NCI-H146 (cell line): ENCODE measurements around the gene ASCC1.

Source experiments
- DNase-seq: peaks from one replicate; lab custom pipeline; 2025; lab: John Stamatoyannopoulos, UW

Gene ASCC1

DNA sequence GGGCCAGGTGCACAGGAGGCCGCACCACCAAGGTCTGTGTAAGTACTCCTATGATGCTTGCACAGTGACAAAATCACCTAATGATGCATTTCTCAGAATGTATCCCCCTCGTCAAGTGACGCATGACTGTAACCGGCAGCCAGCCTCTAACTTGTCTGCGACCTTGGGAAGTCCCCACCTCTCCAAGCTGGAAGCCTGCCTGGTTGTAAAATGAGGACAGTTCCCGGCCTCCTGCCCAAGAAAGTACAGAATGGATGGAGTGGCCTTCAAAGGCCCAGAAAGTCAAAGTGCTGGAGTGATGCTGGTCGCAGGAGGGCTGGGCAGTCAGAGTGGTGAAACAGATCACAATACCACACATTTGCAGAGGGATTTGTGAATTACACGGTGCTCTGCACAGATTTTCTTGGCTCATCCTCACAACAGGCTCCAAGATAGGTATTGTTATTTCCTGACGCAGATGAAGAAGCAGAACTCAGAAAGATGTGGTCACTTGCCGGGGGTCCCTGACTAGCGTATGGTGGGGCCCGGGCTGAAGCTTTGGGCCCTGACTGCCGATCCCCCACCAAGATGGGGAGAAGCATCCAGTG, 150.5 kb downstream of the ASCC1 start:
- DNase-seq, result no peak

DNA sequence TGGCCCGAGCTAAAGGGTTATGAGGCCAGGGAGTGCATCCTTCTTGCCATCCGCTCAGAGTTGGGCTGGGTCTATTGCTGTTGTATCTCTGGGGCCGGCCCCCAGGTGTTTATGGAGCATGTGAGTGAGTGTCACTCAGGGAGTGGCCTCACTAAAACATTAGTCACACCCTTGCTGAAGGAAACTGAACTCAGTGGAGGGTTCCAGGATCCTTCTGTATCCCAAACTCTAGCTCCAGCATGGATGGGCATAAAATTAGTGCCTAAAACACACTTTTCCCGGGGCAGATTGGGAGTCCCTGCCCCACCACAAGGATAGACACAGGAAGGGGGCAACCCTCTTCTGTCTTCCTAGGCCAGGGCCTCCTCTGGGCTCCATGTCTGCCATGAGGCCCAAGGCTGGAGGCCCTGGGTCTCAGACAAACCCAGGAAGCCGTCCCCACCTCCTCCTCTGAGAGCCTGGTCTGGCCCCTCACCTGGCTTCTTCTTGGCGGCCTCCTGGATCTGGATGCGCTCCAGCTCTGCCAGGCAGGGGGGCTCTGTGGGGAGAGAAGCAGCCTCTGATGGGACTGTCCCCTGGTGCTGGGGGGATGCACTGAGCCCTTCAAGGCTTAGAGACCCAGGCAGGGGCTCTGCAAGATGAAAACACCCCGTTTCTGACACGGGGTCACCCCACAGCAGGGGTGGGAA, 152.2 kb downstream of the ASCC1 start:
- no peak for DNase-seq

DNA sequence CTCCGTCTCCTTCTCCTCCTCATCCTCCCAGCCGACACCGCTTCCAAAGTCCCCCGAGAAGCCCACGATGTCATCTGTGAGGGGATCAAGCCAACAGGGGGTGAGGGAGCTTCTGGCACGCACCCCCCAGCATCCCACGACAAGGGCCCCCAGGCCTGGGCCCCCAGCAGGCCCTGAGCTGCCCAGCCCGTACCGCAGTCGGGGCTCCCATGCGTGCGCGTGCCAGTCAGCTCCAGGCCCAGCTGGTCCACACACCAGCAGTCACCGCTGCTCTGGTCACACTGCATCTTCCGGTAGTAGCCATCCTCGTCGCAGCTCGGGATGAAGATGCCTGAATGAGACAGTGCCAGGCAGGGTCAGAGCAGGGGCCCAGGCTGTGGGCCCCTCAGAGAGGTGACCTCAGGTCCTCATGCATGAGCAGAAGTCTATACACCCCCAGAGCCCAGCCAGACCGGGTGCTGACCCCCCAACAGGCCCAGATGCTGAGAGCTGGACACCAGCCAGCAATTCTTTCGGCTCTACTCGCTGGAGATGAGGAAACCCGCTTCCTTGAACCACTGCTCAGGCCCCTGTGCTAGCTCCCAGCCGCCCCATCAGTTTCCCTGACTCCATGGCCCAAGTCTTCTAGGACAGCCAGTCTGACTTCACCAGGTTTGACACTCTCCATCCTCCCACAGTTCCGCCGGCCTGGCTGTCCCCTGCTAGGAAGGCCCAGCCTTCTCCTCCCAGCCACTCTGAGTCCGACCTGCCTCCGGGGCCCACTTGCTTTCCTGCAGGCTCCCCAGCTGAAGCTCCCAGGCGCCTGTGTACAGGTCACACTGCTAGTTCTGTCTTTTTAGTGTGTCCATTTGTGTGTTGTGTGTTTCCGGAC, 153.0 kb downstream of the ASCC1 start:
- no peak for DNase-seq

DNA sequence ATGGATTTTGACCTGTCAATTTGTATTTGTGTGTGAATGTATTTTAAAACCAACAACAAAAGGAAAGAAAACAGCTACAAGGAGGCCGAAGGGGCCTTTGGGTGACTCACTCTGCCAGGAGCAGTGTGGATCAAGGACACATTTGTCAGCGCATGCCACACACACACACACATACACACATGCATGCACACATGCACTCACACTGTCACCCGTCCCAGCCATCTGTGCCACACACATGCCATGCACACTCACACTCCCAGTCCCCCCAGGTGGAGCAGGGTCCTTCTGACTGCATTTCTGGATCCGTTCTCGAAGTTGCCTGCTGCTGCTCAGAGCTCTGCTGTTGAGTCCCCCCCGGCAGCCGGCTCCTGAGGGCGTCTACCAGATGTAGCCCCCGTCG, 153.7 kb downstream of the ASCC1 start:
- no peak for DNase-seq

DNA sequence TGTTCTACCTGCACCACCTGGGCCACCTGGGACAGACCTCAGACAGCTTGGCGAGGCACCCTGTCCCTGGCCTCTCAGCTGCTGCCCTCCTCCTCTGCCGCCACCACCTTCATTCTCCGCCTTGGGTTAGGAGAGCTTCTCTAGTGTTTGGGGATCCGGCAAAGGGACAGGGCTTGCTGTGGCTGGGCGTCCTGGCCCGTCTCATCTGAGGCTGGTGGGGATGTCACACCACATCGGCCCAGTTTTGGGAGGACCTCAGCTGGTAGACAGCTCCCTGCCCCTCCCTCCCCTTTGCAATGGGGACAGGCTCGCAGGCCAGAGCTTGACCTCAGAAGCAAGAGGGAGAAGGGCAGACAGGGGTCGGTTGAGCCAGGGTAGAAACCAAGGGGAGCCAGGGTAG, 154.1 kb downstream of the ASCC1 start:
- DNase-seq, result no peak

DNA sequence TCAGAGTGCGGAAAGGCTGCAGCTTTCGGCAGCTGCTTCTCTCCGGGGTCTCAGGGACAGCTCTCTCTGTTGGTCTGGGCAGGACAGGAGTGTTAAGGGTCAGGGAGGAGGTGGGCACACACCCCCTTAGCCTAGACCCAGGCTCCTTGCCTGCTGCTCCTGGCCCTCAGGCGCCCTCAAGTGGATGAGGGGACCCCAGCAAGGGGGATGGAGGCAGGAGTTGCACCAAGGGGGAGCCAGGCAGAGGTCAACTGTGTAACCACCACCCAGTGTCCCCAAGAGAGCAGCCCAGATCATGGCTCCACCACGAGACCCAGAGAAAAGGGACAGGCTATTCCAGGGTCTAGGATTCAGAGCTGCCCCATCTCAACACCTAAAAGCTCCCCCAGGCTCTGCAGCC, 154.6 kb downstream of the ASCC1 start:
- no peak for DNase-seq

DNA sequence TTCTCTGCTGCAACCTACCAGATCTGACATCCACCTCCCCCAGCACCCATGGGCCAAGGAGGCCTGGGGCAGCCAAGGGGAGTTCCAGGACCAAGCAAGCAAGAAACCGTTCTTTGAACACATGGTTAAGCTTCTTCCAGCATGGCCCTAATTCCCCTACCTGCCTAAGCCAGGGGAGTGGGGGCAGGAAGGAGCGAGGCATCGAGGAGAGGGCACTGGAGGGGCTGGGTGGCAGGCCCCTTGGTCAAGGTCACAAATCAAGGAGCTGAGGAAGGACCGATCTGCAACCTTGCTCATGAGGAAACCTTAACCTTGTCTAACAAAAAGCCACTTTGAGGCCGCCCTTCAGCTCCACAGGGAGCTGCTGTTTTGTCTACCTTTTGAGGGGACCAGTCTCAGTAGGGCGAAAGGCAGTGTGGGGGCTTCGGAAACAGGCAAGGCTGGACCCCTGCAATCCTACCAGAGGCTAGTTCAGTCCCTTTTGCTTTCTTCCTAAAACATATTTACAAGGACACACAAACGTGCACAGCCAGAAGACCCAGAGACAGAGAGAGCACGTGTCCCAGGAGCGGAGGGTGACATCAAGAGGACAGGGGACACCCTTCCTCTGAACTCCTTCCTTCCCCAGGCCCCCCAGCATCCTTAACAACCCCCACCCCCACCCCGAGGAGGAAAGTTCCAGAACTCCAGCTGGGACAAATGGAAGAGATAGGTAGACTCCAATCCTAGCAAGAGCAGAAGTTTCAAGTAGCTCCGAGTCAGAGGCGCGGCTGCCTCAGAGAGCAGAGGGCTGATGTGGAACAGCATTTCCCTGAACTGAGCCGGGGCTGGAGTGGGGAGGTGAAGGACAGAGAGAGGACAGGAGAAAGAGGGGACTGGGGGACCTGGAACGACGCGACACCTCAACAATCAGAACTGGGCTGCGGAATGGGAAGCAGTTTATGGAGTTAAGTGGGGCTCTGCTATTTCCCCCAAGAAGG, 155.9 kb downstream of the ASCC1 start:
- DNase-seq, result no peak

DNA sequence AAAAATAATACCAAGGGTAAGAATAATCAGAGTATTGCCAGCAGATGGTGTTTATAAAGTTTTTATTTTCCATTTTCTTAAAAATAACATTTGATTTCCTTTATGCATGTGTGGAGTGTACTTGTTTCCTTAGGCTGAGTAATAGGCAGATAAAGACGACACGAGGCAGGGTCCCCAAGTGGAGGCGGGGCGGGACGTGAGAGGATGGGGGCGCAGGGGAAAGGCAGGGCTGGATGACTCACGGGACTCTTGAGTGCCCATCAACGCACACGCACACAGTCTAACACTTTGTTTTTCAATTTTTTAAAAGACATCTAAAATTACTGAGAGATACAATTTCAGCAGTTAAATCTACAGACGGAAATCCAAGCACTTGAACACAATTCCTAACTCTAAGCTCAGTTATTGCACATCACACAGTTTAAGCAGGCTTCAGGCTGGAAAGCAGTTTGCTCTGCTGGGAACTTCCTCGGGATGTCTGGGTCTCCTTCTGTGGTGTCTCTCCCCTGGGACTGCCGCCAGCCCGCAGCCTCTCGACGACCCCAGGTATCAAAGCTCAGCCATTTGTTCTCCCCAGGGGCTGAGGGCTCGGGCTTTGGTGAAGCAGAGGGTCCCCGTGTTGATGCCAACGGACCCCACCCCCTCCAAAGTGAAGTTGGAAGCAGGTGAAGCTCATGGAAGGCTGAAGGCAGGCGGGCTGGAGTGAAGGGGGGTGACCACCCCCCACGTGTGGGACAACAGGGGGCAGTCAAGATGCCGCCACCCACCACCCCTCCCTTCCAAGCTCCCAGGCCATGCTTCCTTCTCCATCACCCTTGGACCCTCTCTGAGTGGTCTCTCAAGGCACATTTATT, 156.9 kb downstream of the ASCC1 start:
- no peak for DNase-seq

DNA sequence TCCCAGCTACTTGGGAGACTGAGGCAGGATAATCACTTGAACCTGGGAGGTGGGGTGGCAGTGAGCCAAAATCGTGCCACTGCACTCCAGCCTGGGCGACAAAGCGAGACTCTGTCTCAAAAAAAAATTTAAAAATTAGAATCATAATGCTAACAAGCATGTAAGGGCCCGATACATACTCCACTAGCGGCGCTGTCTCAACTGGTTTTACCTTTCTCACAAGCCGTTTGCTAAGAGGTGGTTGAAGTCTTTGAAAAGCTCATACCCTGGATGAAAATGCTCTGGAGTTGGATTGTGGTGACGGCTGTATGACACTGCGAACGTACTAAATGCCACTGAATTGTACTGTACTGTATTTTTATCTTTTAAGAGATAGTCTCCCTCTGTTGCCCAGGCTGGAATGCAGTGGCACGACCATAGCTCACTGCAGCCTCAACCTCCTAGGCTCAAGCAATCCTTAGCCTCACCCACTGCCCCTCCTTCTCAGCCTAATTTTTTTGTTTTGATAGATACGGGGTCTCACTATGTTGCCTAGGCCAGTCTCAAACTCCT, 157.7 kb downstream of the ASCC1 start:
- DNase-seq, result no peak

DNA sequence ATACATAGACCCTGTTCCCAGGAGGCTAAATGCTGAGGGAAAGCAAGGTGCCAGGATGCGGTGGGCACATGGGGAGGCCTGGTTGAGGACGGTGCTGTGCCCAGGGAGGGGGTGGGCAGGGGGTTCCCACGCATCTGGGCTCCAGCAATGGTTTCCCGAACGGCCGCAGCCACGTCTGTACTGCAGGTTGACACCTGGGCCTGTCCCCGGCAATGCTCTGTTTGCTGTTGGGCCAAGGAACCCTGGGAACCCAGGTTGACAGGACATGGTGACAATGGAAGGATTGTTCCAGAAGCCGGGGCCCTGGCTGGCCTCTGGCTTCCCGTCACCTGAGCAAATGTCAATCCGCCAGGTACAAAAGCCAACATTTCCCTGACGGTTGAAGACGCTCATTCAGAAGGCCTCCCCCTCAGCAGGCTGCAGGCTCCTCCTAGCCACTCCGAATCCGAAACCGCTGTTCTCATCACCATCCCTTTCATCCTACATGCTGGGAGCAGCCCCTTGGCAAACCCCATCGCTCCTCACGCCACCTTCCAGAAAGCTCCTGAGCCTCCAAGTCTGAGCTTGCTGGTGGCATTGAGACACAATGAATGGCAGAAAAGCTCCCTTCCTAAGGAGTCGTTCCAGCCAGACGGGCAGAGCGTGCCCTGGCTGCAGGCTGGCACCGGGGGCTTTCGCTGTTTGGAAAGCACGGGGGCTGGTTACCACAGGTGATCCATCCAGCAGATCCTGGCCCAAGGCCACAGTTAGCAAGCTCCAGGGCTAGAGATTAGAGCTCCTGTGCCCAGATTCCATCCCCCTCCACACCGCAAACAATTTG, 158.9 kb downstream of the ASCC1 start:
- DNase-seq, result no peak

DNA sequence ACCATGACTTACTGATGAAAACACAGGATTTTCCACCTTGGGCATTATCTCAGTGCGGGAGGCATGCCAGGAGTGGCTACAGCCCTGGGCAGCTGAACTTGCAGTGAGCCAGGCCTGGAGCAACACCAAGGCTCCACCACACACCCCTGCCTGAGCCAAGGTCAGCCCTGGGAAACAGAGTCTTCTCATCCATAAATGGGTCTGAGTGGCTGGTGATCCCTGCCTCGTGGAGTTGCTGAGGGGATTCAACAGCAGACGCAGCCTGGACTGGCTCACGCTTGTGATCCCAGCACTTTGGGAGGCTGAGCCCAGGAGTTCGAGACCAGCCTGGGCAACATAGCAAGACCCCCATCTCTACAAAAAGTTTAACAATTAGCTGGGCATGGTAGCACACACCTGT, 160.0 kb downstream of the ASCC1 start:
- DNase-seq, result no peak

DNA sequence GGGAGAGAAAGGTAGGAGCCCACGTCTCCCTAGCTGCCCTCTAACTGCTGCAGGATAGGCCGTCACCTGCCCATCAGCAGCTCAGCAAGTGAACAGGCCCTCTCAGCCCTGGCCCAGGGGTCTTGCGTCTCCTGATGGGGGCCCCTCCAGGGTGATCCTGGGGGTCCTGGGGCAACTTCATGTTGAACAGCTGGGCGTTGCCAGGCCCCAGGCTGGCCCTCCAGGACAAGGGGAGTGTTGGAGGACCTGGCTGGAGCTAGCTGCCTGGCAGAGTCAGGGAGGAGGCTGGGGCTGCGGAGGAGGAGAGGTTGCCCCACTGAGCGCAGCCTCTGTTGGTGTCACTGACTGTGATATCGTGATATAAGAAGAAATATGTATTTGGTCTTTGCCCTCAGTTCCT, 162.4 kb downstream of the ASCC1 start:
- DNase-seq, result no peak

DNA sequence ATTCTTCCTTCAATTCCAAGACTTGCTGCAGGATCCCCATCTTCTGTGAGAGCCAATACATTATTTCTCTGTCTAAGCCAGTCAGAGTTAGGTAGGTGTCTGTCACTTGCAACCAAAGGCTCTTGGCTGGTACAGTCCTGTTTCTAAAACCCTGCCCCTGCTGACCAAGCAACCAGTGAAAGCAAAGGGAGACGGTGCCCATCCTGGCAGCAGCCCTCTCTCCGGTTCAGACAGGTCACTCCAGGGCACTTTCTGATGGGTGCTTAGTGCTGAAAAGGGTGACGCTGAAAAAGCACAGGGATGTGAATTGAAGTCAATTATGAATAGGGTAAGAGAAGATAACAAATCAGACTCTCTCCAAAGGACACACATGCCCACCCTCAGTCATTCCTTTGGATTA, 165.2 kb downstream of the ASCC1 start:
- DNase-seq, result no peak

DNA sequence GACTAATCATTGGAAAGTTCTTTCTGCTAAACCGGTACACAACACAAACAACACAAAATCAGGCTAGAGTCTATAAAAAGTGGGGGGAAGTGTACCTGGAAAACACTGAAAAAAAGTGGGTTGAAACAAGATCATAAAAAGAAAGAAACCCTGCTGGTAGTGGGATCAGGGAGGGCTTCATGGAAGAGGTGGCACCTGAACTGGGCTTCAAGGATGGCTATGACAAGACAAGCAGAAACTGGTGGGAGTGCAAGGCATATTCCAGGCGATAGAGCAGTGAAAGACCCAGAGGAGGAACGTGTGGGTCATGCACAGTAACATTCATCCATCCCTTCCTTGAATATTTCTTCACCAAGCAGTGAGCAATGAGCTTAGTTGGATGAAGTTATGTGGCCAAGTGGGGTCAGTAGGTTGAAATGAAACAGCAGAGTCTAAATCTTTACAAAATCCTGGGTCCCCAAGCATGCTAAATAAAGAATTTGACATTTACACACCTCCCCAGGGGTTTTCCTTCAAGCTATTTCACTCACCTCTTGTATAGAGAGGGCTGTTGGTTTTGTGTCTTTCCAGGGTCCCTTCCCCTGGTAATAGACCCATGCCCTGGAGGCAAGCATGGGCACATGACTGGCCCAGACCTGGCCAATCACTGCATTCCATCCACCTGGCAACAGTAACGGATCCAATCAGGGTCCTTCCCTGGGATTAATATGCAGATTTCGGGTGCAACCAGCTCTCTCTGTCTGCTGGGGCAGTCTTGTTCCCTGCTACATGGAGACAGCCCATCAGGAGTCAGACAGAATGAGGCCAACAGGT, 165.9 kb downstream of the ASCC1 start:
- peak; percentile 68 for DNase-seq

DNA sequence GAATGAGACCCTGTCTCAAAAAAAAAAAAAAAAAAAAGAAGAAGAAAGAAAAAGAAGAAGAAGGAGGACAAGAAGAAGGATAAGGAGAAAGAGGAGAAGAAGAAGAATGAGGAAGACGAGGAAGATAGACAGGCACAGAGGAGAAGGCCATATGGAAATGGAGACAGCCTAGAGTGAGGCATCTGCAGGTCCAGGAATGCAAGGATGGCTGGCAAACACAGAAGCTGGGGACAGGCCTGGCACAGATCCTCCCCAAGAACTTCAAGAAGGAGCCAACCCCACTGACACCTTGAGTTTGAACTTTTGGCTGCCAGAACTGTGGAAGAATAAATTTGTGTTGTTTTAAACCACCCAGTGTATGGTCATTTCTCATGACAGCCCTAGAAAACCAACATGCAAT, 166.6 kb downstream of the ASCC1 start:
- no peak for DNase-seq

DNA sequence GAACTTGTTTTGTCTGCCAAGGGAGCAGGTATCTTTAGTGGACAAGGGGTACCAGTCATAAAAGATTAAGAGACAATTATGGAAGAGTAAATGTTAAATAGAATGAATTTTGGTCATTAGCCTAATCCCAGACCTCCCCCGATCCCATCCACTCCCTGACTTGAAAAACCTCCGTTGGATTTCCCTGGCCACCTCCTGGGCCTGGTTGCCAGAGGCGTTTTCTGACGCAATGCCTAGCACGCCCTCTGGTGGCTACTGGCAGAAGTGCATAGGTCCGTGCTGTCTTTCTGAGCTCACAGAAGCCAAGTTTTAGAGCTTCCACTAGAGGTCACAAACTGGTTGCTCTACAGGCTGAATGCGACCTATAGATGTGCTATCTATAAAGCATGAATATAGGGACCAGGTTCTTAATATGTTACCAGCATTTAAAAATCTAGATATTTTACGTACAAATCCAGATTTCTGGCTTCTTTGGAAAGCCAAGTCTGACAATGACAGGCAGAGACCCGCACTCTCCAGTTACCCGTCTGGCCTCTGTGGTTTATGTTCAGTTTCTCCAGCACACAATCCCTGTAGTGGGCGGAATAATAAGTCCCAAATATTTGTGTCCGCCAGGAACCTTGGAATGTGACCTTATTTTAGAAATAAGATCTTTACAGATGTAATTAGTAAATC, 167.5 kb downstream of the ASCC1 start:
- DNase-seq, result peak; percentile 88
